ENCODE results near the gene MPIG6B.

Gene MPIG6B

GRCh38 chr6:31750411-31751022, 27.3 kb downstream of the MPIG6B start:
- TF ChIP-seq CTCF (conservative IDR thresholded peaks at IDR 0.05; ENCODE audit: low read length), result no peak
- no peak for DNase-seq (ENCODE audit: low read depth)
- H3K4me3 ChIP-seq (ENCODE audit: low read length), result no peak overlapping the region

- TF ChIP-seq CTCF (conservative IDR thresholded peaks at IDR 0.05; ENCODE audit: low read length), result no peak
- H3K4me3 ChIP-seq (ENCODE audit: low read length), result no peak overlapping the region
- DNase-seq (ENCODE audit: low read depth), result peak; percentile 65
Observed at GRCh38 chr6:31752739-31753319, 29.7 kb downstream of the MPIG6B start.

GRCh38 chr6:31758281-31758680, 35.1 kb downstream of the MPIG6B start:
- DNase-seq (ENCODE audit: low read depth), result no peak
- H3K4me3 ChIP-seq (ENCODE audit: low read length), result no peak overlapping the region
- TF ChIP-seq CTCF (conservative IDR thresholded peaks at IDR 0.05; ENCODE audit: low read length), result no peak

- DNase-seq (ENCODE audit: low read depth), result no peak
- no peak overlapping the region for H3K4me3 ChIP-seq (ENCODE audit: low read length)
- no peak for TF ChIP-seq CTCF (conservative IDR thresholded peaks at IDR 0.05; ENCODE audit: low read length)
Observed at GRCh38 chr6:31760790-31761189, 37.6 kb downstream of the MPIG6B start.

- TF ChIP-seq CTCF (conservative IDR thresholded peaks at IDR 0.05; ENCODE audit: low read length), result no peak
- H3K4me3 ChIP-seq (ENCODE audit: low read length), result no peak overlapping the region
- DNase-seq (ENCODE audit: low read depth), result no peak
Observed at GRCh38 chr6:31761343-31761742, 38.2 kb downstream of the MPIG6B start.

- TF ChIP-seq CTCF (conservative IDR thresholded peaks at IDR 0.05; ENCODE audit: low read length), result no peak
- H3K4me3 ChIP-seq (ENCODE audit: low read length), result no peak within 1 kb of the TSS
- DNase-seq (ENCODE audit: low read depth), result no peak
Observed at GRCh38 chr6:31762356-31762755, 39.2 kb downstream of the MPIG6B start, which contains the start of gene SAPCD1. Gene SAPCD1, plus strand, starts transcription at chr6:31762656. Its CDS starts 399 bp downstream, at chr6:31763055.

Measured in AG10803 (cell line).